ENCODE results near the gene CAPNS1.
A peak's percentile ranks its signal among the peaks of the same experiment; 100 is the strongest.
"Not testable (repeated sequence)": the region's sequence is repeated elsewhere in the genome, so short reads cannot be mapped to it uniquely, and the experiment has no call there.

Gene CAPNS1

GRCh38 chr19:36151144-36152018 is 11.5 kb downstream of the CAPNS1 start:
- DNase-seq = no peak

GRCh38 chr19:36152019-36152351 is 12.1 kb downstream of the CAPNS1 start:
- no peak for DNase-seq

DNA sequence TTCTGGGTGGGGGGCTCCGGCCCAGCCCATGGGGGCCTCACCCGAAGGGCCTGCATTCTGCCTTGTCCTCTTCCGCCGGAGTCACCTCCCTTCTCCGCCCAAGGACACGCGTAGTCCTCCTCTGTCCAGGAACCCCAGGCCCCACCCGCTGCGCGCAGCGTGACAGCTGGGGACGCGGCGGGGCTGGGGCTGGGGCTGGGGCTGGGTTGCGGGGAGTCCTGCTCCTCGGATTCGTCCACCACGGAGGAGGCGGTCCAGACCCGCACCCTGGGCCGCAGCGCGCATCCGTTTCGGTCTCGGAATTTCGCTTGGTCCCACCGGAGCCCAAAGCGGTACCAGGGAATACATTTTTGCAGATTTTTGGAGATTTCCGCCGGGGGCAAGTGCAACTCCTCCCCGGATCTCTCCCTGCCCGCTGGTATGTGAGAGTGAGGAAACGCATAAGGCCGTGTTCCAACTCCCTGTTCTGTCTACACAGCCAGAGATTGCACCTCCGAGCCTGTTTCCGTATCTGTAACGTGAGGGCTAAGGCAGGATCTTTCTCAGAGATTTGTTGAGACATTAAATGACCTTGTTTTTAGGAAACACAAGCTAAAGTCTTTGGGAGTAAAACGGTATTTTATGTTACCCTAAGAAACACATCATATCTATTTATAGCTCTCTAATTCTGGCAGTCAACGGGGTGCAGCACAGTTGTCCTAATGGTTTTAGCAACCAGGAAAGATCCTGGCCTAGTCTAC is 12.7 kb downstream of the CAPNS1 start, which contains the start of gene COX7A1:
TSS of gene COX7A1 (minus strand) at position 96 of the 740 bp plus-strand sequence. CDS start at position 56, 40 bp downstream.
- no peak for DNase-seq

DNA sequence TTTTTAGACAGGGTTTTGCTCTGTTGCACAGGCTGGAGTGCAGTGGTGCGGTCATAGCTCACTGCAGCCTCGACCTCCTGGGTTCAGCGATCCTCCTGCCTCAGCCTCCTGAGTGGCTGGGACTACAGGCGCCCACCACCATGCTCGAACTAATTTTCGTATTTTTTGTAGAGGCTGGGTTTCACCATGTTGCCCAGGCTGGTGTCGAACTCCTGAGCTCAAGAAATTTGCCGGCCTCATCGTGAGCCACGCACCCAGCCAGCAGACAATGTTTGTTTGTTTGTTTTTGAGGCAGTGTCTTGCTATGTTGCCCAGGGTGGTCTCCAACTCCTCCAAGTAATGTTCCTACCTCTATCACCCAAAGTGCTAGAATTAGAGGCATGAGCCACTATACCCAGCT is 13.3 kb downstream of the CAPNS1 start:
- no peak for DNase-seq

GRCh38 chr19:36160821-36161596 is 21.1 kb downstream of the CAPNS1 start:
- DNase-seq = no peak

GRCh38 chr19:36163813-36164212 is 23.9 kb downstream of the CAPNS1 start:
- DNase-seq = no peak

DNA sequence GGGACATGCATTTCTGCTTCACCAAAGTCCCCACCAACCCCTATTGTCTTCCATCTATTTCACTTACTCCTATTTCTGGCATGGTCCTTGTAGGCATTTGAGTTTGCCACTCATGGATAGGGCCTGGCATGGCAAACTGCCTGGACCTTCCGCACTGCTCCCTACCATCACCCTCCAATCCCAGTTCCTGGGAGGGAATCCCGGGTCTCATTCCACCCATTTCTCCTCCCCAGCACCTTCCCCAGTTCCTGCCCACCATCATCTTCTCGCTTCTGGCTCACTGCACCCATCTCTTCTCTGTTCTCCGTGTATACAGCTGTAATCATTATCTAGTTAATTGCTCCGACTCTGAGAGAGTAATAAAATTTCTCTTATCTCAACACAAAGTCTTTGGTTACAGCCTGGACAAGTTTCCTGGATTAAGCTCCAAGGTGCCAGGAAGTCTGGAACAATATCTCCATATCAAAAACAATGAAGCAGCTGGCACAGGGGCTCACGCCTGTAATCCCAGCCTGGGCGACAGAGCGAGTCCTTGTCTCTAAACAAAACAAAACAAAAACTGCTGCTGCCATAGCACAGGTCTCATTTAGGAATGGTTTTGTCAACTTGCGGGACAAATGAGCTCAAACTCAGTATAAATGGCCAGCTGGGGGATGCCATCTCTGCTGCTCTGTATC is 29.4 kb downstream of the CAPNS1 start:
- peak; percentile 88 for DNase-seq

GRCh38 chr19:36172852-36173251 is 33.0 kb downstream of the CAPNS1 start:
- DNase-seq = no peak

DNA sequence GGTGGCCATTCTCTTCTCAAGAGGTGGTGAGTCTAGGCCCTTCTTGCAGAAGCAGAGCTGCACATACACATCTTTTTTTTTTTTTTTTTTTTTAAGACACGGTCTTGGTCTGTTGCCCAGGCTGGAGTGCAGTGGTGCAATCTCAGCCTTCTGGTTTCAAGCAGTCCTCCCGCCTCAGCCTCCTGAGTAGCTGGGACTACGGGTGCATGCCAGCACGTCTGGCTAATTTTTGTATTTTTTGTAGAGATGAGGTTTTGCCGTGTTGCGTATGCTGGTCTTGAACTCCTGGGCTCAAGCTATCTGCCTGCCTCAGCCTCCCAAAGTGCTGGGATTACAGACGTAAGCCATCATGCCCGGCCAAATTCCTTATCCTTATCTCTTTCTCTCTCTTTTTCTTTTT is 34.0 kb downstream of the CAPNS1 start:
- DNase-seq = not testable (repeated sequence)

GRCh38 chr19:36179077-36179476 is 39.2 kb downstream of the CAPNS1 start:
- not testable (repeated sequence) for DNase-seq

DNA sequence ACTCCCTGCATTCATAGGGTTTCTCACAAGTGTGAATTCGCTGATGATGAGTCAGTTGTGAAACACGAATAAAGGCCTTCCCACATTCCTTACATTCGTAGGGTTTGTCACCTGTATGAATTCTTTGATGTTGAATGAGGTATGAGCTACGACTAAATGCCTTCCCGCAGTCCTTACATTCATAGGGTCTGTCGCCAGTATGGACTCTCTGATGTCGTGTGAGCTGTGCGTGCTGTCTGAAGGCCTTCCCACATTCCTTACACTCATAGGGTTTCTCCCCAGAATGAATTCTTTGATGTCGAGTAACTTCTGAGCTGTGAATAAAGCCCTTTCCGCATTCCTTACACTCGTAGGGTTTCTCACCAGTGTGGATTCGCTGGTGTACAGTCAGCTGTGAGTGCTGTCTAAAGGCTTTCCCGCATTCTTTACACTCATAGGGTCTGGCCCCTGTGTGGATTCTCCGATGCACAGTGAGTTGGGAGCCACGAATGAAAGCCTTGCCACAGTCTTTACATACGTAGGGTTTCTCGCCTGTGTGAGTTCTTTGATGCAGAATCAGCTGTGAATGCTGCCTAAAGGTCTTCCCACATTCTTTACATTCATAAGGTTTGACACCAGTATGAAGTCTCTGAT is 42.9 kb downstream of the CAPNS1 start:
- DNase-seq = no peak

GRCh38 chr19:36183245-36183628 is 43.4 kb downstream of the CAPNS1 start:
- no peak for DNase-seq

- DNase-seq = not testable (repeated sequence)
These were observed 46.9 kb downstream of the CAPNS1 start for GRCh38 chr19:36186722-36187121.

DNA sequence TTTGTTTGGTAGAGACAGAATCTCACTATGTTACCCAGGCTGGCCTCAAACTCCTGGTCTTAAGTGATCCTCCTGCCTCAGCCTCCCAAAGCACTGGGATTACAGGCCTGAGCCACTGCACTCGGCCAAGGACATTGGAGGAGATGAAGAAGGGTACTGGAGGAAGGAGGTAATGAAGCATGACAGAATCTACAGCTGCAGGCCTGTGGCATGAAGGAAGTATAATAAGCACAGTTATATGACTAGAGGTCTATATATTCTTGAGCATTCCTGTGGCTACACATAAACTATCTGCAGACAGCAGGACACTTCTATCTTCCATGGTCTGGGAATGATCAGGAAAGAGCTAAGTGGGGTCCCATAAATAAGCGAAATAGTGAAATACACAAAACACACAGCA is 56.4 kb downstream of the CAPNS1 start:
- DNase-seq = no peak

DNA sequence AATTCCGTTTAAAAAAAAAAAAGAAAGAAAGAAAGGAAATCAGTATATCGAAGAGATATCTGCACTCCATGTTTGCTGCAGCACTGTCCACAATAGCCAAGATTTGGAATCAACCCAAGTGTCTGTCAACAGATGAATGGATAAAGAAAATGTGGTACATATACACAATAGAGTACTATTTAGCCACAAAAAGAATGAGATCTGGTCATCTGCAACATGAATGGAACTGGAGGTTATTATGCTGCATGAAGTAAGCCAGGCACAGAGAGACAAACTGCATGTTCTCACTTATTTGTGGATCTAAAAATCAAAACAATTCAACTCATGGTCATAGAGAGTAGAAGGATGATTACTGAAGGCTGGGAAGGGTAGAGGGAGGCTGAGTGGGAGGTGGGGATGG is 58.3 kb downstream of the CAPNS1 start:
- no peak for DNase-seq

Measured in NCI-H2029 (cell line).